NCI-H1092 treated with DMSO at 0.1 percent for 48 hours (cell line): ENCODE measurements around the gene COL27A1.

Experiments used
- DNase-seq: peaks from one replicate; lab custom pipeline; 2025; lab: John Stamatoyannopoulos, UW

COL27A1 gene

GRCh38 chr9:114227288-114228015 is 72.1 kb downstream of the COL27A1 start:
- no peak for DNase-seq

DNA sequence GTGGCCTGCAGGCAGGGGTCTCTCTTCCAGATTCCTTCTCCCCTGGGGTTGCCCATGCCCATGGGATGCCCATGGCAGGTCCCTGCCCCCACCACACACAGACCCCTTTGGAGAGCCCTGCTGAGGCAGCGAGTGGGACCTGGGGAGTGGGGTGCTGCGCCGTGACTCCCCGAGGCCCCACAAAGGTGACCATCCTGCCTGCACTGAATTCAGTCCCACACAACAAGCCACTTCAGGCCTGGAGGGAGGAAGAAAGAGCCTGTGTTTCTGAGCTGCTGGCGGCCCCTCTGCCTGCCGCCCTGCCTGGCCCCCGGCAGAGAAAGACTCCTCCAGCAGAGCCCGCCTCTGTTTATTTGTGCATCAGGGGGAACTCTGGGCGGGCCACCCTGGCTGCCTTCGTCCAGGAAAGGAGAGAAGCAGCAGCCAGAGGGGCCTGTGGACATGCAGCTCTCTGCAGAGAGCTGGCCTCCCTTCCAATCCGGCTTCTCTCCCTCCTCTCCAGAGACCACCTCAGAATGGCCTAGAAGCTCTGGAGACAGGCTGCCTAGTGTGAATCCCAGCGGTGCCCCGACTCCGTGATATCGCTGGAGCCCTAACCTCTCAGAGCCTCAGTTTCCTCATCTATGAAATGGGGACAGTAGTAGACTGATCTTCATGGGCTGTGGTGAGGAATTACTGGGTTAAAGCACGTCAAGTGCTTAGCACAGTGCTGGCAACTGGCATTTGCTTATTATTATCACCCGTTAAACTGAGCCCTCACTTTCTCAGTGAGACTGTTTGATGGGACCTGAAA is 72.9 kb downstream of the COL27A1 start:
- DNase-seq, result no peak

GRCh38 chr9:114229295-114229694 is 74.0 kb downstream of the COL27A1 start:
- DNase-seq, result no peak

GRCh38 chr9:114230068-114230467 is 74.7 kb downstream of the COL27A1 start:
- DNase-seq, result no peak

- no peak for DNase-seq
Observed at GRCh38 chr9:114231273-114231672, 75.9 kb downstream of the COL27A1 start.

DNA sequence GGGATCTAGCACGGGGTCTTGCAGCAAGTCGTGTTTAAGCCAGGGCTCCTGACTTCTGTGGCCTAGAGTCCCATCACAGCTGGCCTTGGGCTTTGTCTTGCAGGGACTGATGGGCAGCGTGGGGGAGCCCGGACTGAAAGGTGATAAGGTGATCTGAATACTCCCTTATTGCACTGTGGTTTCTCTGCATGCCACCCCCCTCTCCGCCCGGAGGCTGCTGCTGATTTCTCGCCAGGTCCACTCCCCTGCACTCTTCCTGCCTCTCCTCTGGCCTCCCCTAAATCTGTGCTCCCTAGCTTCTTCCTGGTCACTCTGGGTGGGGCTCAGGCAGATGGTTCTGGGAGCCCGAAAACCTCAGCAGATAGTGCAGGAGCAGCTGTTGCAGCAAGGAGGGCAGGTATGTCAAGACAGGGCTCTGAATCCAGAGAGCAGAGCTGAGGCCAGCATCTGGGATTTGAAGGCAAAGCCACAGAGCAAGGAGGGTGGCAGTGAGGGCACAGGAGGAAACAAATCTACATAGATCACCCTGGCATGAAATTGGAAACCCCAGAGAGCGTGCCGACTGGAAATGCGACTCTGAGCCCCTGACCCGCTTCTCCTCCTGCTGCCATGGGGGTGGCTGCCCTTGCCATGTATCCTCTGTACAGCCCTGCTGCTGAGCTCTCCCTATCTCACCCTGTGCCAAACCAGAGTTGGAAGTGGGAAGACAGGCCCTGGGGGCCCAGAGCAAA is 76.5 kb downstream of the COL27A1 start:
- DNase-seq, result no peak

DNA sequence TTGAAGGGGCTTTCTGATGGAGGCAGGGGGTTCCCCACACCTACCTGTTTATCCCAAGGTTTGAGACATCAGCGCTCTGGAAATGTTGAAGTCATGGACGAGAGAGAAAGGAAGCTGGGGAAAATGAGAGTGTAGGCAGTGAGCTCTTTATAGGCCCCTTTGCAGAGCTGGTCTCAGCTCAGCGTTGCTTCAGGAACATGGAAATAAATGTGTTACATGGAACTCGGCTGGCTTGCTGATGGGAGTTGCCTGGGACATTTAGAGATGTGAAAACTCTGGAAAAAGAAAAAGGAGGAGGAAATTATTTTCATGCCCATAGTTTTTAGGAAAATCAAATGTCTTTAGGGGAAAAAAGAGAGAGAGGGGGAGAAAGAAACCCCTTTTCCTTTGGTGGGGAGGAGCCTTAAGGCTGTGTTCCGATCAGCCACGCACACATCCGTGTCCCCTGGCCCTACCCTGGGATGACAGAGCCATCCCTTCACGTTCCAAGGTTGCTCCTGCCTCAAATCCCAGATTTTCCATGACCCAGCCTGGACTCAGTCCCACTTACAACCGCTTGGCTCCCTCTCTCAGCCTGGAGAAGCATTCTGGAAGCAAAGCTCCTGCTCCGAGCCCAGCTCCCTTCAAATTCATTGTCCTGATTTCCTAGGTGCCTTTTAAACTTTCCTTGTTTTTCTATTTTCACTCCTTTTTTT is 78.3 kb downstream of the COL27A1 start:
- no peak for DNase-seq

- no peak for DNase-seq
Observed at GRCh38 chr9:114235033-114235661, 79.8 kb downstream of the COL27A1 start.

DNA sequence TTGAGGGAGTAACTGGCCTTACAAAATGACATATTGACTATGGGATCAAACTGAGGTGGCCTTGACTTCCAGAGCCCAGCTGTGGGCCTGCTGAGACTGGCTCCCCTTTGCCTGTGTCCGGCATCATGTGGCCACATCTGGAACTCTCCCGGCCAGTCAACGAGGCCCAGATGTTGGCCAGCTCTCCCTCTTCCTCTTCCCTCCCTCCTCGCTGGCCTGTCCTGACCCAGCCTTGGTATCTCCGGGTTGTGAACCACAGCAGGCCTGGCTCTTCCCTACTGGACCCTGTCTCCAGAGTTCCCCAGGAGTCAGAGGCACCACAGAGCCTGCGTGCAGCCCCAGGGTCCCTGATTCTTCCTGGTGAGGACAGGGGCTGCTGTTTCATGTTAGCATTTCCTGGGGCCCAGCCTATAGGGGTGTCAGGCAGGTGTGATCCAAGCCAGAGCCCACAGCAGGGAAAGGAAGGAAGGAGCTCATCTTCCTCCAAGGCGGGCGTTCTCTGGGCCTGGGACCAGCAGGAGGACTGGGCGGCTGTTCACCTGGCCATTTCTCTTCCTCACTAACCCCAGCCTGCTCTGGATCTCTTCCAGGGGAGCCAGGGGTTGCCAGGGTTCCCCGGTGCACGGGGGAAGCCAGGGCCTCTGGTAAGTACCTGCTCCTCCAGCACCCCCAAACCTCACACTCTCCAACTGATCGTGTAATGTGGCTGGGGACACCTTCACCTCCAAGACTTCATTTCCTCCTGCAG is 81.2 kb downstream of the COL27A1 start:
- no peak for DNase-seq

GRCh38 chr9:114237247-114237646 is 81.9 kb downstream of the COL27A1 start:
- DNase-seq, result no peak

DNA sequence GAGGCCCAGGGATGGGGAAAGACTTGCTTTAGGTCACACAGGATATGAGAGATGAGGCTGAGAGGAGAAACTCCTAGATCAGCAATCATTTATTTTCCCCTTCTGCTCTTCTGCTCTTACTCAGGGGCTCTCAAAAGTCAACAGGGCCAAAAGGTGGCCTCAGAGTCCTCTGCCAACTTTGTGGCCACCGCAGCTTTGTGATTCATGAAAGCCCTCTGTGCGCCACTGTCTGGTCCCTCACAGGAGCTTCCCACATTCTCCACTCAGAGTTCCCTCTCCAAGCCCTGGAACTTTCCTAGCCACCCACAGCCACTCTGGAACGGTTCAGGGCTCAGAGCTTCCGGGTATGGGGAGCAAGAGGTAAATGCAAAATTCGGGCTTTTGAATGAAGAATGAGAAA is 82.4 kb downstream of the COL27A1 start:
- DNase-seq, result no peak

GRCh38 chr9:114238472-114238871 is 83.1 kb downstream of the COL27A1 start:
- no peak for DNase-seq

- DNase-seq, result peak; percentile 45
Observed at GRCh38 chr9:114238891-114239875, 83.8 kb downstream of the COL27A1 start.

- DNase-seq, result no peak
Observed at GRCh38 chr9:114240216-114240615, 84.9 kb downstream of the COL27A1 start.

GRCh38 chr9:114240647-114241558 is 85.6 kb downstream of the COL27A1 start:
- DNase-seq, result no peak

DNA sequence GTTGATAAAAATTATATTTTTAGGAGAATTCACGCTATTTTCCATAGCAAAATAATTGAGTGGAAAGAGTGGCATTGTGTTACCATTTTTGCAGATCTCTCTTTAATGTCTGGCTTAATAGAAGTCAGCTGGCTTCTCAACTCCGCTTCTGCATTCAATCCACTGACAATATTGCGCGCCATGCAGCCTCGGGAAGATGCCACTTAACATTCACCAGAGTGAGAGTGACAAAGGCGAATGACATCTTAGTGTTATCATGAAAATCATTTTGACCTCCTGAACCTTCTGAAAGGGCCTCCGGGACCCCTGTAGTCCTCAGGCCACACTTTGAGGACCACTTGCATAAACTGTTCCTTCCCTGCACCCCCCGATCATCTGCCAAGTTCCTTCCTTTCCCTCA is 87.5 kb downstream of the COL27A1 start:
- no peak for DNase-seq

GRCh38 chr9:114243240-114243639 is 87.9 kb downstream of the COL27A1 start:
- no peak for DNase-seq

GRCh38 chr9:114244570-114244969 is 89.2 kb downstream of the COL27A1 start:
- DNase-seq, result no peak

DNA sequence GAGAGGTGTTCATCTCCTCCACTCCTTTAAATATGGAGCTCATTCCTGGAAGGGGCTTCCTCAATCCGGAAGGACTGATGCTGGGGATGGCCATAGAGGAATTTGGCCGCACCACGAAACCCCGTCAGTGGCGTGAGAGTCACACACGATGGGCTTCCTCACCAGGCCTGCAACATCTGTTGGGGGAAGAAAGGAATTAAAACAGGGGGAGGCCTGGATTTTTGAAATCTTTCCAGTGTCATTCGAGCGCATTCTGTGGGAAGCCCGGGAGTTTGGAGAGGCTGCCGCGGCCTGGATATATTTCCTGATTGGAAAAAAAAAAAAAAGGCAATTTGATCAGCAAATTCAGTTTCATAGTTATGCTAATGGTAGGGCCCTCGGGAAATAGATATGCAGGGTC is 91.2 kb downstream of the COL27A1 start:
- no peak for DNase-seq
